HEK293 (cell line): ENCODE data around the gene DNAJA3.

Source experiments
- BCL6B ChIP-seq: fragments of 450-650 bp; formaldehyde crosslinking; IDR thresholded peaks from 2 replicates; pipeline ENCODE4 v1.5.1; 2017; ENCODE audit warnings: missing biosample characterization, missing genetic modification characterization
- ZNF138 ChIP-seq: fragments of 450-650 bp; formaldehyde crosslinking; IDR thresholded peaks from 2 replicates; pipeline ENCODE4 v1.5.1; 2016; ENCODE audit warnings: missing biosample characterization, missing genetic modification characterization, borderline replicate concordance
- ZNF510 ChIP-seq: fragments of 450-650 bp; formaldehyde crosslinking; IDR thresholded peaks from 2 replicates; pipeline ENCODE4 v1.5.1; 2018; ENCODE audit warnings: mild to moderate bottlenecking, missing genetic modification characterization, missing biosample characterization; ENCODE audit not compliant: insufficient replicate concordance
- ZNF776 ChIP-seq: fragments of 450-650 bp; formaldehyde crosslinking; IDR thresholded peaks from 2 replicates; pipeline ENCODE4 v1.5.0; 2017; ENCODE audit warnings: missing biosample characterization, missing genetic modification characterization, borderline replicate concordance
- TF ChIP-seq, protein P1 (sequence below): fragments of 450-650 bp; formaldehyde crosslinking; IDR thresholded peaks from 2 replicates; pipeline ENCODE4 v1.5.1; 2016; ENCODE audit warnings: missing biosample characterization, missing genetic modification characterization
- TF ChIP-seq, protein P2 (sequence below): fragments of 450-650 bp; formaldehyde crosslinking; conservative IDR thresholded peaks from 2 replicates; pipeline ENCODE4 v1.5.1; 2016; ENCODE audit warnings: low read depth, missing biosample characterization, missing genetic modification characterization
- TF ChIP-seq, protein P3 (sequence below): fragments of 450-650 bp; formaldehyde crosslinking; IDR thresholded peaks from 2 replicates; pipeline ENCODE4 v1.5.1; 2016; ENCODE audit warnings: missing biosample characterization, missing genetic modification characterization

DNA sequence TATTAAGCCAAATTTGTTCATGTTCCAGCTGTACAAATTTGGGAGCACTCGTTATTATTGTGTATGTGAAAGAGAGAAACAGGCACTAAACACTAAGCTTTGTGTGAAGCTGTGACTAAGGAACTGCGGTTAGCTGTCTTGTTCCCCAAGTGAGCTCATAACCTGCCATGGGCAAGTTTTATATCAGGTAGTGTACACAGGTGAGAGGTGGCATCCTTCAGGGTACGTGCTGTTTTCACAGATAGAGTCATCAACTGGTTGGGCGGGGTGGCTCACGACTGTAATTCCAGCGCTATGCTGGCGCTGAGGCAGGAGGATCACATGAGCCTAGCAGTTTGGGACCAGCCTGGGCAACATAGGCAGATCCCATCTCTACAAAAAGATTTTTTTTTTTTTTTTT, 2.8 kb downstream of the DNAJA3 start:
- no peak for TF ChIP-seq ZNF510 (tag by site-specific recombination)
- TF ChIP-seq, protein P1, sequence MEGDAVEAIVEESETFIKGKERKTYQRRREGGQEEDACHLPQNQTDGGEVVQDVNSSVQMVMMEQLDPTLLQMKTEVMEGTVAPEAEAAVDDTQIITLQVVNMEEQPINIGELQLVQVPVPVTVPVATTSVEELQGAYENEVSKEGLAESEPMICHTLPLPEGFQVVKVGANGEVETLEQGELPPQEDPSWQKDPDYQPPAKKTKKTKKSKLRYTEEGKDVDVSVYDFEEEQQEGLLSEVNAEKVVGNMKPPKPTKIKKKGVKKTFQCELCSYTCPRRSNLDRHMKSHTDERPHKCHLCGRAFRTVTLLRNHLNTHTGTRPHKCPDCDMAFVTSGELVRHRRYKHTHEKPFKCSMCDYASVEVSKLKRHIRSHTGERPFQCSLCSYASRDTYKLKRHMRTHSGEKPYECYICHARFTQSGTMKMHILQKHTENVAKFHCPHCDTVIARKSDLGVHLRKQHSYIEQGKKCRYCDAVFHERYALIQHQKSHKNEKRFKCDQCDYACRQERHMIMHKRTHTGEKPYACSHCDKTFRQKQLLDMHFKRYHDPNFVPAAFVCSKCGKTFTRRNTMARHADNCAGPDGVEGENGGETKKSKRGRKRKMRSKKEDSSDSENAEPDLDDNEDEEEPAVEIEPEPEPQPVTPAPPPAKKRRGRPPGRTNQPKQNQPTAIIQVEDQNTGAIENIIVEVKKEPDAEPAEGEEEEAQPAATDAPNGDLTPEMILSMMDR (tag by site-specific recombination): no peak
- TF ChIP-seq ZNF138 (tag by site-specific recombination): no peak
- no peak for TF ChIP-seq ZNF776
- TF ChIP-seq, protein P2, sequence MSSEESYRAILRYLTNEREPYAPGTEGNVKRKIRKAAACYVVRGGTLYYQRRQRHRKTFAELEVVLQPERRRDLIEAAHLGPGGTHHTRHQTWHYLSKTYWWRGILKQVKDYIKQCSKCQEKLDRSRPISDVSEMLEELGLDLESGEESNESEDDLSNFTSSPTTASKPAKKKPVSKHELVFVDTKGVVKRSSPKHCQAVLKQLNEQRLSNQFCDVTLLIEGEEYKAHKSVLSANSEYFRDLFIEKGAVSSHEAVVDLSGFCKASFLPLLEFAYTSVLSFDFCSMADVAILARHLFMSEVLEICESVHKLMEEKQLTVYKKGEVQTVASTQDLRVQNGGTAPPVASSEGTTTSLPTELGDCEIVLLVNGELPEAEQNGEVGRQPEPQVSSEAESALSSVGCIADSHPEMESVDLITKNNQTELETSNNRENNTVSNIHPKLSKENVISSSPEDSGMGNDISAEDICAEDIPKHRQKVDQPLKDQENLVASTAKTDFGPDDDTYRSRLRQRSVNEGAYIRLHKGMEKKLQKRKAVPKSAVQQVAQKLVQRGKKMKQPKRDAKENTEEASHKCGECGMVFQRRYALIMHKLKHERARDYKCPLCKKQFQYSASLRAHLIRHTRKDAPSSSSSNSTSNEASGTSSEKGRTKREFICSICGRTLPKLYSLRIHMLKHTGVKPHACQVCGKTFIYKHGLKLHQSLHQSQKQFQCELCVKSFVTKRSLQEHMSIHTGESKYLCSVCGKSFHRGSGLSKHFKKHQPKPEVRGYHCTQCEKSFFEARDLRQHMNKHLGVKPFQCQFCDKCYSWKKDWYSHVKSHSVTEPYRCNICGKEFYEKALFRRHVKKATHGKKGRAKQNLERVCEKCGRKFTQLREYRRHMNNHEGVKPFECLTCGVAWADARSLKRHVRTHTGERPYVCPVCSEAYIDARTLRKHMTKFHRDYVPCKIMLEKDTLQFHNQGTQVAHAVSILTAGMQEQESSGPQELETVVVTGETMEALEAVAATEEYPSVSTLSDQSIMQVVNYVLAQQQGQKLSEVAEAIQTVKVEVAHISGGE (tag by site-specific recombination): no peak
- TF ChIP-seq BCL6B (tag by site-specific recombination): no peak
- TF ChIP-seq, protein P3, sequence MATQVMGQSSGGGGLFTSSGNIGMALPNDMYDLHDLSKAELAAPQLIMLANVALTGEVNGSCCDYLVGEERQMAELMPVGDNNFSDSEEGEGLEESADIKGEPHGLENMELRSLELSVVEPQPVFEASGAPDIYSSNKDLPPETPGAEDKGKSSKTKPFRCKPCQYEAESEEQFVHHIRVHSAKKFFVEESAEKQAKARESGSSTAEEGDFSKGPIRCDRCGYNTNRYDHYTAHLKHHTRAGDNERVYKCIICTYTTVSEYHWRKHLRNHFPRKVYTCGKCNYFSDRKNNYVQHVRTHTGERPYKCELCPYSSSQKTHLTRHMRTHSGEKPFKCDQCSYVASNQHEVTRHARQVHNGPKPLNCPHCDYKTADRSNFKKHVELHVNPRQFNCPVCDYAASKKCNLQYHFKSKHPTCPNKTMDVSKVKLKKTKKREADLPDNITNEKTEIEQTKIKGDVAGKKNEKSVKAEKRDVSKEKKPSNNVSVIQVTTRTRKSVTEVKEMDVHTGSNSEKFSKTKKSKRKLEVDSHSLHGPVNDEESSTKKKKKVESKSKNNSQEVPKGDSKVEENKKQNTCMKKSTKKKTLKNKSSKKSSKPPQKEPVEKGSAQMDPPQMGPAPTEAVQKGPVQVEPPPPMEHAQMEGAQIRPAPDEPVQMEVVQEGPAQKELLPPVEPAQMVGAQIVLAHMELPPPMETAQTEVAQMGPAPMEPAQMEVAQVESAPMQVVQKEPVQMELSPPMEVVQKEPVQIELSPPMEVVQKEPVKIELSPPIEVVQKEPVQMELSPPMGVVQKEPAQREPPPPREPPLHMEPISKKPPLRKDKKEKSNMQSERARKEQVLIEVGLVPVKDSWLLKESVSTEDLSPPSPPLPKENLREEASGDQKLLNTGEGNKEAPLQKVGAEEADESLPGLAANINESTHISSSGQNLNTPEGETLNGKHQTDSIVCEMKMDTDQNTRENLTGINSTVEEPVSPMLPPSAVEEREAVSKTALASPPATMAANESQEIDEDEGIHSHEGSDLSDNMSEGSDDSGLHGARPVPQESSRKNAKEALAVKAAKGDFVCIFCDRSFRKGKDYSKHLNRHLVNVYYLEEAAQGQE (tag by site-specific recombination): no peak
